CD4-positive, alpha-beta T cell treated with Interleukin-4 for 4 hours (primary cell): ENCODE data around the gene SNRK.

ENCODE experiments used
- DNase-seq: peaks from one replicate; pipeline ENCODE4 v3.0.0-alpha.2; 2020

SNRK gene

DNA sequence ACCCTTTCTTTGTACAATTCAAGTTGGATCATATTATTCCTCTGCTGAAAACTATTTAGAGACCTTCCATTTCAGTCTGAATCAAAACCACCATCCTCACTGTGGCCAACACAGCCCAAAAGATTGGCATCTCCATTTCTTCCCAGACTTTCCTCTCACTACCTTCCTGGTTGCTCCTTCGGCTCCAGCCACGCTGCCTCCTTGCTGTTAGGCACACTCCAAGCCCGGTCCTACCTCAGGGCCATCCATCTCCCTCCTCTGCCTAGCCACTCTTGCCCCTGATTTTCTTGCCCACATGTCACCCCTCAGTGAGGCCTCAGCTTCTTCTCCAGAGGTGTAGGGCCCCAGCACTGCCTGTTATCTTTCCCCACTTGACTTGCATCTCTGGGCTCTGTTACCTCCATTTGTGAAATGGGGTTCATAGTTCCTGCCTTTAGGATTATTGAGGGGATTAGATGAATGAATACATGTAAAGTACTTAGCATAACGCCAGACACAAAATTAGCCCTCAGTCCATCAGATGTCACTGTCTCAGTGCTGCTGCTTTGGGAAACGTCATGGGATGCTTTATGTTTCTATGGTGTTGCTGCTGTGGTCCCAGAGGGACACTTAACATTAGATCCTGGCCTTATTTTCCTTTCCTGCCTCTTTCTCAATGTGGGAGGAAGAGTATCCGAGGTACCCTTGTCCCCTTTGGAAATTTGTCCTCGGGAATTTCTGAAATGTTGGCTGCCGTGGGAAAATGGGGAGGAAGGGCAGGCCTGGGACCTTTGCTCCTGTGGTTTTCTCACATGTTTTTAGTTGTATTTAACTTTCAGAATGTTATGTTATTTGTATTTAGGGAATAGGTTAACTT lies 31.3 kb downstream of the SNRK start:
- DNase-seq = no peak

DNA sequence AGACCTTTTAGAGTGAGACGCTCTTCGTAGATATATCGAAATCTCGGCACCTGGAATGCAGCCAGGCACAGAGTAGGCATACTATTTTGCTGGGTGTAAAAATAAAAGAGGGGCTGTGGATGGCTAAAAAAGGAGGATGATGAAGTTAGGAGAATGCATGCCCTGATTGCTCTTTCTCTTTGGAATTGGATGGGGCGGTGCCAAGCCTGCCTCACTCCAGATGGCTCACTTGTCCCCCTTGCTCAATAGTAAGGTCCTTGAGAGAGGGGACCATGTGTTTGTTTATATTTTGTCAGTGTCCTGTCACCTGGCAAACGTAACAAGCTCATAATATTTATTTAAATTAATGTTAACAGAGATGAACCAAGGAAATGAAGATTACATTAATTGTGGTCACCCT lies 33.0 kb downstream of the SNRK start:
- no peak for DNase-seq

DNA sequence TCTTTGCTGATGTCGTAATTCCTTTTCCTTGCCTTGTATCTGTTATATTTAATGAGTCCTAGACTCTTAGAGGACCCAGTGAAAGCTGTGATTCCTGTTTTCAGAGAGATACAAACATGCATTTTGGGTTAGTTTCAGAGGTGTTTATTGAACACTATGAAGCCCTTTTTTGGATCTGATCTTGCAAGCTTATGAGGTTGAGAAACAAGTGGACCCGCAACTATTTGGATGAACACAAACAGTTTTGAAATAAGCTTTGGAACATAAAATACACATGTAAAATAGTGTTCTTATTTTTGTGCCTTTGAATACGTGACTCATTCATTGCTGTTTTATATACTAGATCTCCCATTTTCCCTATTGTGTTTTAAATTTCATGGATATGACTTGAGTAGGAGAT lies 33.5 kb downstream of the SNRK start:
- no peak for DNase-seq

DNA sequence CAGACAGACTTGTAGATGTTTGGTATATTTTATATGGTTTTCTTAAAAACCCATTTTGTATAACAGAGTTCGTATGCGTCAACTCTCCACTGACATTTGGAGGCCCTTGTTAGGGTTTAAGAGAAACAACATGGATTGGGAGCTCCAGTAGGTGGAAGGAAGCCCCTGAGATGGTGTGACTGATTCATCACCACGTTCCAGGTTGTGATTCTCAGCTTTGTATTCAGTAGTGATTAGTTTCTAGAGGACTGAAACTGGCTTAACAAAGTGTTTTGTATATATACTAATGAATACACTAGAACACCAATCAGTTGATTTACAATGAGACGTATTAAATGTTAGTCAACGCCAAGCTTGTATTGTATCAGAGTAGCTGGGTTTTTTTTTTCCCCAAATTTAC lies 33.9 kb downstream of the SNRK start:
- no peak for DNase-seq

GRCh38 chr3:43323541-43323940 lies 37.2 kb downstream of the SNRK start:
- DNase-seq = no peak

DNA sequence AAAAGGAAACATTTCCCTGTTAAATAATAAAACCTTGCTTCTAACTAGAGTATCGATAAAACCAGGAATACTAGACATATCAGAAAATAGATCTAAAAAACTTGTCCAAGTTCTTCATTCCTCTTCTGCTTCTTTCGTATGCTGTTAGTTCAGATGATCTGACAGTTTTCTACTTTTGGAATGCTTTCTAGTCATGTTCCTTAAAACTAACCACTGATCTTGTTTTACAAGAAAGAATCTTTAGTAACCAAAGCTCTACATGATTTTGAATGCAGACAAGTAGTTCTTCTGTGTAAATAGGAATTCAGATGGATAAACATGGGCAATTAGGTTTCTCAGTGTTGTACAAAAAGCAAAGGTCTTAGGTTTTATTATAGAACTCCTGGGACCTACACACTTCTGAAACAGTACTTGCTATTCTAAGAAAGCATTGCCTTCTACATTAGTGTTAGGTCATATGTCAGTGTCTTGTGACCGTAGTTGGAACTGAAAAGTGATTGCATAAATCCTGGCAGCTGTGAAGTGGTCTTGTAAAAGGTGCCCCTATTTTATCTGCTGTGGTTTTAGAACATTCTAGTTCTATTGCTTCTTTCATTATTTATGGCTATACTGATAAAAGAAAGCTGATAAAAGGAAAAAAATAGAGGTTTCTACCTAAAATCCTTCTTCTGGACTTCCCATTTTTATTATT lies 40.7 kb downstream of the SNRK start:
- DNase-seq = no peak

GRCh38 chr3:43327582-43327979 lies 41.2 kb downstream of the SNRK start:
- no peak for DNase-seq

DNA sequence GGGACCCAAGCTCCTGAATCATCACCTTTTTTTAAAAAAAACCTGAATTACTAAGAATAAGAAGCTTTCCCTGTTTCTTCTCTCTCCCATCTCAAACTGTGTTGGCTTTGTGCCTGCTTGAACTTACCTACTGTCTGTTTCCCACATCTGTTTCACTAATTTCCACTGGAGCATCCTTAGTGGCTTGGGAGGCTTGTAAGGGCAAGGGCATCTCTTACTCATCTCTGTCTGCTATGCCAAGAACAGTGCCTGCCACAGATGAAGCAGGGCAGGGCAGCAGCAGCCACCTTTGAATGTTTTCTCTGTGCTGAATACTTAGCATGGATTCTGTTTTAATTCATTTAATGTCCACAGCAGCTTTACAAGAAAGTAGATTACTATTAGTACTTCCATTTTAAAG lies 42.3 kb downstream of the SNRK start:
- no peak for DNase-seq

DNA sequence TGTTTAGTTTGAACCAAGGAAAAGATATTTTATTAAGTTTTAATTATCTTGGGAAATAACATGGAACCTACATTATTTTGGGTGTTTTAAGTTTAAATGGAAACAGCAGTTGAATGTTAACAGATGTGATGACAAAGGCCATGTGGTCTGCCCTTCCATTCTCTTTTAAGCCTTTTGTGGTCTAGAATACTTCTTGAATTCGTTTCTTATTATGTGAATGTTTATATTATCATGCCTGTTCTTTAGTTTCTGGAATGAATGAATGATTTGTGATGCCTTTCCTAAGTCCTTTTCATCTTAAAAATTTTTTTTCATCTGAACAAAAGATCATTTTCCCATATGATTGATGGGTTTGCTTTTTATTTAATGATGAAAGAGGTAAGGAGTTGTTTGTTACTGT lies 44.6 kb downstream of the SNRK start:
- no peak for DNase-seq

- no peak for DNase-seq
Measured at GRCh38 chr3:43331381-43331780, 45.0 kb downstream of the SNRK start.

DNA sequence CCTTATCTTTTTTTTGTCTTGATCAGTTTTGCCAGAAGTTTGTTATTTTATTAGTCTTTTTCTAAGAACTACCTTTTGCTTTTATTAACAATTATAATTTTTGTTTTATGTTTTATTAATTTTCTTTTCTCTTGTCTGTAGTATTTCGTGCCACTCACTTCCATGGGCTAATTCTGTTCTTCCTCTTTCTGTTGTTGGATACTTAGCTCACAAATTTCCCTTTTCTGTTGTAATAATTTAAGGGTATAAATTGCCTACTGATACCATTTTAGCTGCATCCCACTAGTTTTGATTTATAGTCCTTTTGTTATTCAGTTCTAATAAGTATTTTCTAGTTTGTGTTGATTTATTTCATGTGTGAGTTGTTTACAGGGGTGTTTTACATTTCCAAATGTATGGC lies 48.6 kb downstream of the SNRK start:
- DNase-seq = no peak

DNA sequence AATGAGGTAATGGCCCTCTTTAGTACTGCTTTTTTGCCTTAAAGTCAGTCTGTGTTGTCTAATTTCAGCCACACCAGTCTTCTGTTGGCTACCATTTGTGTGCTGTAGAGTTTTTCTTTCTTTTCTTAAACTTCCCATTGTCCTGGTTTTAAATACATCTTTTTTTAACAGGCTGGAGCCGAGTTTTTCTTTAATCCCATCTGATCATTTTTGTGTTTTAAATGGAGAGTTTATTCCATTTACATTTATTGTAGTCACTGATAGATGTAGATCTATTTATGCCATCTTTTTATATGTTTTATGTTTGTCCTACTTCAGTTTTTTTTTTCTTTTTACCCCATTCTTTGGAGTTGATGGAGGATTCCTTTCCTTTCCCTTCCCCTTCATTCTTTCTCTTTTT lies 49.5 kb downstream of the SNRK start:
- no peak for DNase-seq

DNA sequence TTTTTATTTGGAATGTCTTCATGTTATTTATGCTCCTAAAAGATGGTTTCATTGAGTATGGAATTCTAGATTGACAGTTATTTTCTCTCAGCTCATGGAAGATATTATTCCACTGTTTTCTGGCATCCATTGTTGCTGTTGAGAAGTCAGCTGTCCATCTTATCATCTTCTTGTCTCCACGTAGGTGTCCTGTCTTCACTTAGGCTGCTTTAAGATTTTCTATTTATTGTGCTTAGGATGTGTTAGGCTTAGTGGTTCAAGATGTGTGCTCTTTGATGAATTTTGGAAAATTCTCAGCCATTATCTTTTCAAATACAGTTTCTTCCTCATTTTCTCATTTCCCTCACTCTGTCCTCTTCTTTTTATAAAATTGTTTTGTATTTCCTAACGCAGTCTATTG lies 52.0 kb downstream of the SNRK start:
- DNase-seq = no peak

DNA sequence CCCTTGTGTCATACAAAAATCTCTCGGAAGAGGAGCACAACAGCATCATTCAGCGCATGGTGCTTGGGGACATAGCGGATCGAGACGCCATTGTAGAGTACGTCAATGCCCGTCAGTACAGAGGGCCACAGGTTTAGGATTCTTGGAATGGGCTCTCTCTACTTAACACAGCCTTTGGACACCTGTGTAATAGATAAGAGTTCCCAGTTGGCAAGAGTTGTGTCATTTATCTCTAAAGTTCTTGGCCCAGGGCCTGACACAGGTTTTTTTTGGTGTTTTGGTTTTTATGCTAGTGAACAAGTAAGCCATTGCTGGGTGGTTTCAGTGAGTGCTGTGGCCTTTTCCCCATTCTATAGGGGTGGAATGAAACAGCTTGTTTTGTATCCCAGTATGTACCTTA lies 54.1 kb downstream of the SNRK start:
- DNase-seq = no peak

- DNase-seq = no peak
Measured at GRCh38 chr3:43341788-43342187, 55.4 kb downstream of the SNRK start.

- DNase-seq = peak; percentile 20
Measured at GRCh38 chr3:43343185-43343584, 56.8 kb downstream of the SNRK start.

DNA sequence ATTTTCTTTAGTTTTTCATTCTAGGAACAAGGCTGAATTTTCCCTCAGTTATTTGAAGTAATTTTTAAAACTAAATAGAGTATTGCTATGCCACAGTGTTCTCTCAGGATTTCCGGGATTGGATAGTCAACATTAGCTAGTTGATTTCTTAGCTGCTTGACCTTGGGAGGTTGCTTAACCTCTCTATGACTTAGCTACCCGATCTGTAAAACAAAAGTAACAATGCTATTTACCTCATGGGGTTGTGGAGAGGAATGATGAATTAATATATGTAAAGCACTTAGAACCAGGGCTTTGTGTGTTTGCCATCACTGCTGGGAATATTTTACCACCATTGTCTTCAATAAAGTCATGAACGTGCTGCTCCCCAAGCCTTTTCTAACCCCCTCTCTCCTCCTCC lies 57.5 kb downstream of the SNRK start:
- DNase-seq = no peak

DNA sequence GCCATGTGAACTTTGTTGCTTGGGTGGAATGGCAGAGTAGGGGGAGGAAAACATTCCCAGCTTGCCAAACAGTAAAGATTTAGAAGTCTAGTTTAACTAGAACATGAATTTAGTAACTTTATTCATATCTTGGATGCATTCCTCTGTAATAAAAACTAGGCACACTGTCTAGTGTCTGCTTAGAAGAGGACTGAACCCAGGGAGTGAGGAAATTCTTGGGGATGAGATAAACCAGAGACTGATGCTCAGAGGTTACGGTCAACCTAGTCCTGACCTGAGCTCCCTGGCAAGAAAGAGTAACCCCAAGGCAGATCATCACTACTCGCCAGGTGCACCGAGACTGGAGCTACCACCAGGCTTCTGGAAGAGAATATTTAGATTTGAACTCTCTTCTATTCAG lies 58.2 kb downstream of the SNRK start:
- DNase-seq = no peak

DNA sequence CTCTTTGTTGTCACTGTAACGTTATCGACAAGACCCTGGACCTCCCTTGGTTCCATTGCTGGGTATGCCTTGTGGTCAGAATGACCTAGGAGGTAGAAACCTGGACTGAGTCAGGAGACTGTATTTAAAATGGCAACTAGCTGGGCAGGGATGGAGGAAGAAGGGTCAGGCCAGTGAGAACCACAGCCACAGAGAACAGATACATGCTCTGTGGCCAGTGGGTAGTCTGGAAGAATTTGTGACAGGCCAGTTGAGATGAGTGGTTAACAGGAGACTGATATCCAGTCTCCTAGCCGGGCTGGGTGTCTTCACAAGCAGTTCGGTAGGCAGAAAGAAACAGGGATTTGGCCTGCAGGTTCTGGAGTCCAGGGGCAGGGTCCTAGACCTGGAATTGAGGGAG lies 58.9 kb downstream of the SNRK start:
- no peak for DNase-seq

GRCh38 chr3:43345877-43346276 lies 59.5 kb downstream of the SNRK start:
- no peak for DNase-seq

DNA sequence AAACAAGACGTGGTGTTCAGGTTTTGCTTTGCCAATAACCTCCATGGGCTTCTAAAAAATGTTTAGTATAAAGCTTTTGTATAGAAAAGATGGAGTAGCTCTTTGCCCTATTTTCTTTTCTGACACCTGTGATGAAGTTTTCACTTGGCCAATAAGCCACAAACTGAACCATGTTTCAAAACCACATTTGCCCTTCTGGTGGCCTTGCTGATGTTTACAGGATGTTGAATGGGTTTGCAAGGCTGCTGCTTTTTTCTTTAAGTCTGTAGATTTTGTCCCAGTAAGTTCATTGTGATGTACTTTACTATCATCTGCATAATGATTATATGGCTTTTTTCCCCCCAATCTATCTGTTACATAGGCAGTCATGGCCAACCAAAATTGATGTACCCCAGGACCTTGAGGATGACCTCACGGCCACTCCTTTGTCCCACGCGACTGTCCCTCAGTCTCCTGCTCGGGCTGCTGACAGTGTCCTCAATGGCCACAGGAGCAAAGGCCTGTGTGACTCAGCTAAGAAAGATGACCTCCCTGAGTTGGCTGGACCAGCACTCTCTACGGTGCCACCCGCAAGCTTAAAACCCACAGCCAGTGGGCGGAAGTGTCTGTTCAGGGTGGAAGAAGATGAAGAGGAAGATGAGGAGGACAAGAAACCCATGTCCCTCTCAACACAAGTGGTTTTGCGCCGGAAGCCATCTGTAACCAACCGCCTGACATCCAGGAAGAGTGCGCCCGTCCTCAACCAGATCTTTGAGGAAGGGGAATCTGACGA lies 60.8 kb downstream of the SNRK start:
- peak; percentile 70 for DNase-seq

DNA sequence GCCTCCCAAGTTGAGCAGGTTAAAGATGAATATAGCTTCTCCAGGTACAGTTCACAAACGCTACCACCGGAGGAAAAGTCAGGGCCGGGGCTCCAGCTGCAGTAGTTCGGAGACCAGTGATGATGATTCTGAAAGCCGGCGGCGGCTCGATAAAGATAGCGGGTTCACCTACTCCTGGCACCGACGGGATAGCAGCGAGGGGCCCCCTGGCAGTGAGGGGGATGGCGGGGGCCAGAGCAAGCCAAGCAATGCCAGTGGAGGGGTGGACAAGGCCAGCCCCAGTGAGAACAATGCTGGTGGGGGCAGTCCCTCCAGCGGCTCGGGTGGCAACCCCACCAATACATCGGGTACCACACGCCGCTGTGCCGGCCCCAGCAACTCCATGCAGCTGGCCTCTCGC lies 61.4 kb downstream of the SNRK start:
- DNase-seq = no peak

- no peak for DNase-seq
Measured at GRCh38 chr3:43348350-43348749, 62.0 kb downstream of the SNRK start.
